Measurements from ENCODE around the gene SHISA8. TPM values are rescaled to one million over a fixed set of nuclear protein-coding genes. Genes with fewer than 3 reads are reported as not detected.
"Not testable (repeated sequence)": the region's sequence is repeated elsewhere in the genome, so short reads cannot be mapped to it uniquely, and the experiment has no call there.

Gene SHISA8
- total RNA-seq, 3 donors from 2014 or later, result not detected

GRCh38 chr22:41951898-41952474, 37.1 kb upstream of the SHISA8 start, which contains the start of gene SMIM45:
Gene SMIM45, plus strand, starts transcription at chr22:41952150.
- H3K4me3 ChIP-seq, result no peak within 1 kb of the TSS
- no peaks in the 10 kb centered on the region for H3K36me3 ChIP-seq (ENCODE audit: low read depth)
- no peaks in the 10 kb centered on the region for H3K4me1 ChIP-seq (ENCODE audit: low read depth)
- TF ChIP-seq CTCF (IDR thresholded peaks at IDR 0.05), result no peak
- intact Hi-C loops (cut with DNase I, micrococcal nuclease), result no loop called here
- no peak for ATAC-seq
- no peaks in the 10 kb centered on the region for H3K9me3 ChIP-seq
- no peak for DNase-seq

GRCh38 chr22:41949297-41949965, 34.6 kb upstream of the SHISA8 start:
- intact Hi-C loops (cut with DNase I, micrococcal nuclease), result loop anchor here in 1 of 2 donors (10.0 kb wide), 2 partner anchors 205 to 255 kb away; partner anchors contain the start of gene MEI1
- Histone ChIP-seq H3K36me3 (ENCODE audit: low read depth) (no peaks in the 10 kb centered on the region), H3K9me3 (no peaks in the 10 kb centered on the region), H3K4me3 (no peak overlapping the region), H3K4me1 (ENCODE audit: low read depth) (peaks cover 3% of the 10 kb centered on the region)
- ATAC-seq, result no peak
- no peak for TF ChIP-seq CTCF (IDR thresholded peaks at IDR 0.05)
- no peak for DNase-seq

- not testable (repeated sequence) for DNase-seq; ATAC-seq; H3K4me3 ChIP-seq; H3K4me1 ChIP-seq (ENCODE audit: low read depth); H3K9me3 ChIP-seq; H3K36me3 ChIP-seq (ENCODE audit: low read depth)
- intact Hi-C loops (cut with DNase I, micrococcal nuclease), result loop anchor here in 1 of 2 donors (10.0 kb wide), 2 partner anchors 204 to 254 kb away; partner anchors contain the start of gene MEI1
Observed at GRCh38 chr22:41948928-41949296, 34.0 kb upstream of the SHISA8 start.

- H3K4me1 ChIP-seq (ENCODE audit: low read depth), result peaks cover 13% of the 10 kb centered on the region
- no peak for TF ChIP-seq CTCF (IDR thresholded peaks at IDR 0.05)
- intact Hi-C loops (cut with DNase I, micrococcal nuclease), result loop anchor here in 1 of 2 donors (10.0 kb wide), 2 partner anchors 203 to 253 kb away; partner anchors contain the start of gene MEI1
Observed at GRCh38 chr22:41948142-41948541, 33.3 kb upstream of the SHISA8 start.

GRCh38 chr22:41947424-41948080, 32.7 kb upstream of the SHISA8 start:
- no peak for TF ChIP-seq CTCF (IDR thresholded peaks at IDR 0.05)
- Histone ChIP-seq H3K36me3 (ENCODE audit: low read depth) (no peaks in the 10 kb centered on the region), H3K9me3 (no peaks in the 10 kb centered on the region), H3K4me1 (ENCODE audit: low read depth) (peaks cover 13% of the 10 kb centered on the region), H3K4me3 (no peak overlapping the region)
- ATAC-seq (no peak), DNase-seq (no peak)
- intact Hi-C loops (cut with DNase I, micrococcal nuclease), result loop anchor here in 1 of 2 donors (10.0 kb wide), 2 partner anchors 203 to 253 kb away; partner anchors contain the start of gene MEI1

More at GRCh38 chr22:41948142-41948541, 33.3 kb upstream of the SHISA8 start:
- ATAC-seq (no peak), DNase-seq (no peak)
- Histone ChIP-seq H3K36me3 (ENCODE audit: low read depth) (no peaks in the 10 kb centered on the region), H3K4me3 (no peak overlapping the region), H3K9me3 (no peaks in the 10 kb centered on the region)

Data from mucosa of descending colon (tissue), 3 donors.